B cell (primary cell): Measurements from ENCODE around the gene ELF1. TPM values are rescaled to one million over a fixed set of nuclear protein-coding genes. Genes with fewer than 3 reads are reported as not detected.

Experiments
- ATAC-seq: fragments of 200-7000 bp; cut with Tn5 transposase; one replicate; pipeline ENCODE4 v1.10.0; 2021; ENCODE audit warnings: low read depth, mild to moderate bottlenecking, moderate number of reproducible peaks, moderate library complexity
- CTCF ChIA-PET: fragments of 350-600 bp; sonication (Branson Sonifier 250); formaldehyde crosslinking; loops from one replicate; lab custom pipeline; 2021; ENCODE audit warnings: antibody characterized with exemption, inconsistent platforms; lab: Charles Lee
- POLR2A ChIA-PET: fragments of 350-600 bp; sonication (Branson Sonifier 250); formaldehyde crosslinking; loops from one replicate; lab custom pipeline; 2021; ENCODE audit warnings: antibody characterized with exemption; lab: Charles Lee
- DNase-seq: peaks from one replicate; pipeline ENCODE4 v3.0.0; 2013
- H2AFZ ChIP-seq: 2 replicates; pipeline ENCODE4 v1.6.1; 2012; ENCODE audit warnings: mild to moderate bottlenecking, low read depth, low read length; ENCODE audit not compliant: insufficient read depth, poor library complexity, severe bottlenecking
- H3K27ac ChIP-seq, 2 donors: 1 replicate in 1 of 2; 2 replicates in 1 of 2; pipeline ENCODE4 v1.5.1; 2012 to 2013; ENCODE audit warnings: low read length in 2 of 2, mild to moderate bottlenecking in 2 of 2, moderate library complexity in 1 of 2
- H3K27me3 ChIP-seq, 4 experiments: fragments of 200-600 bp in 1 of 4; sonication (generic) in 1 of 4; replicated peaks in 1 of 4; 1 replicate in 2 of 4; 2 replicates in 2 of 4; pipeline versions ENCODE4 v1.6.1 to v1.7.0; 2013 to 2016; ENCODE audit warnings: low read length in 3 of 4, mild to moderate bottlenecking in 2 of 4, mixed read lengths in 1 of 4, moderate library complexity in 1 of 4; ENCODE audit not compliant: insufficient read depth in 4 of 4, control insufficient read depth in 3 of 4; ENCODE audit errors: control extremely low read depth in 1 of 4
- H3K36me3 ChIP-seq, 2 experiments: replicated peaks in 1 of 2; 1 replicate in 1 of 2; 2 replicates in 1 of 2; pipeline versions ENCODE4 v1.6.1 to v1.7.1; 2013; ENCODE audit warnings: low read length in 1 of 2; ENCODE audit not compliant: insufficient read depth in 2 of 2, control insufficient read depth in 1 of 2; ENCODE audit errors: control extremely low read depth in 1 of 2, extremely low read depth in 1 of 2
- H3K4me1 ChIP-seq, 2 donors: fragments of 200-600 bp in 1 of 2; sonication (generic) in 1 of 2; 1 replicate in 1 of 2; 2 replicates in 1 of 2; pipeline versions ENCODE4 v1.5.1 to v1.6.1; 2013 to 2017; ENCODE audit warnings: low read length in 2 of 2; ENCODE audit not compliant: control insufficient read depth in 2 of 2, insufficient read depth in 2 of 2
- H3K4me2 ChIP-seq: replicated peaks from 2 replicates; pipeline ENCODE3; 2012; ENCODE audit warnings: mild to moderate bottlenecking, low read depth, low read length; ENCODE audit not compliant: poor library complexity, severe bottlenecking
- H3K4me3 ChIP-seq, 5 experiments: fragments of 200-600 bp in 1 of 5; sonication (generic) in 1 of 5; 1 replicate in 3 of 5; 2 replicates in 2 of 5; pipeline versions ENCODE4 v1.5.1 to v1.7.0; 2011 to 2016; ENCODE audit warnings: low read length in 4 of 5, mild to moderate bottlenecking in 4 of 5, low read depth in 2 of 5, control low read depth in 1 of 5, moderate library complexity in 1 of 5; ENCODE audit not compliant: insufficient read depth in 1 of 5; ENCODE audit errors: control extremely low read depth in 1 of 5, extremely low read depth in 1 of 5
- H3K79me2 ChIP-seq: fragments of 200-600 bp; sonication (generic); one replicate; pipeline ENCODE4 v1.6.0; 2016; ENCODE audit warnings: low read length; ENCODE audit not compliant: control insufficient read depth, insufficient read depth
- H3K9ac ChIP-seq: fragments of 200-600 bp; sonication (generic); 2 replicates; pipeline ENCODE4 v1.6.1; 2017; ENCODE audit warnings: mild to moderate bottlenecking, low read length, moderate library complexity
- H3K9me3 ChIP-seq, 3 donors: one replicate each; pipeline versions ENCODE4 v1.6.1 to v1.7.1; 2013; ENCODE audit warnings: low read length in 2 of 3; ENCODE audit not compliant: control insufficient read depth in 2 of 3, insufficient read depth in 1 of 3; ENCODE audit errors: control extremely low read depth in 1 of 3
- H4K20me1 ChIP-seq: 2 replicates; pipeline ENCODE4 v1.6.0; 2012; ENCODE audit warnings: mild to moderate bottlenecking, low read length; ENCODE audit not compliant: insufficient read depth, control insufficient read depth, poor library complexity, severe bottlenecking
- H3K27ac Mint-ChIP-seq: one replicate; pipeline ENCODE4 v1.8.0; 2021; ENCODE audit warnings: mixed read lengths
- H3K27me3 Mint-ChIP-seq: one replicate; pipeline ENCODE4 v1.8.0; 2021; ENCODE audit warnings: mixed read lengths
- H3K4me1 Mint-ChIP-seq: one replicate; pipeline ENCODE4 v1.8.0; 2021; ENCODE audit warnings: mixed read lengths
- H3K4me3 Mint-ChIP-seq: one replicate; pipeline ENCODE4 v1.8.0; 2021; ENCODE audit warnings: mixed read lengths
- H3K9me3 Mint-ChIP-seq: one replicate; pipeline ENCODE4 v1.8.0; 2022; ENCODE audit warnings: mixed read lengths; ENCODE audit not compliant: insufficient read depth
- CTCF ChIP-seq: fragments of 200-600 bp; IDR thresholded peaks from one replicate; pipeline ENCODE4 v1.8.0; 2022; ENCODE audit warnings: antibody characterized with exemption, mild to moderate bottlenecking
- EZH2 ChIP-seq: IDR thresholded peaks from 2 replicates; pipeline ENCODE4 v1.6.1; 2012; ENCODE audit warnings: borderline replicate concordance, low read depth, mild to moderate bottlenecking, moderate library complexity, low read length; ENCODE audit not compliant: insufficient read depth, poor library complexity, severe bottlenecking
- WGBS: methylation state at CpG from one replicate; pipeline ENCODE4 v1.1.5; 2013; ENCODE audit warnings: missing lambda C conversion rate; ENCODE audit not compliant: insufficient coverage; 5-methylcytosine and 5-hydroxymethylcytosine counted together
- intact Hi-C: fragments of 100-400 bp; cut with micrococcal nuclease; formaldehyde crosslinking; loops from one replicate; pipeline ENCODE4 v1.10.0; 2022
- polyA plus RNA-seq: library from polyadenylated mRNA; depleted of rRNA; stranded (reverse); fragments of >200 nt; gene quantifications from 2 replicates; pipeline ENCODE4 v1.2.3, GENCODE V29; 2012
- total RNA-seq, 2 donors: library from RNA; stranded (reverse); fragments of 120-200 nt in 1 of 2; gene quantifications; 1 replicate in 1 of 2; 2 replicates in 1 of 2; pipeline versions ENCODE4 v1.2.3 to v1.2.4, GENCODE V29; 2013 to 2022

Gene ELF1
- total and polyA plus RNA-seq, 2 donors (not counting 1 experiment from before 2014, with no cell fraction given): 62.0 to 186 TPM

GRCh38 chr13:40928980-40929379 is 90.1 kb downstream of the ELF1 start:
- no peak overlapping the region for H3K4me3 ChIP-seq
- TF ChIP-seq EZH2 (no peak), CTCF (no peak)
- H3K4me1 ChIP-seq: peaks cover 16 to 18% of the 10 kb centered on the region in 2 donors
- Mint-ChIP-seq H3K4me3 (no peak overlapping the region), H3K9me3 (no peaks in the 10 kb centered on the region), H3K27ac (peak overlapping the region; percentile 75), H3K27me3 (no peaks in the 10 kb centered on the region), H3K4me1 (peaks cover 31% of the 10 kb centered on the region)
- no peak overlapping the region for H3K4me2 ChIP-seq
- H3K79me2 ChIP-seq: peaks cover 24% of the 10 kb centered on the region
- ChIA-PET POLR2A (no interaction called here), CTCF (interaction anchor here (1.2 kb wide), 1 partner anchor 125 kb away, joined by 3 read pairs; no protein-coding TSS in a partner anchor)
- no peak overlapping the region for H3K9ac ChIP-seq
- ATAC-seq (no peak), DNase-seq (no peak)
- H4K20me1 ChIP-seq: peaks cover 16% of the 10 kb centered on the region
- intact Hi-C loops: no loop called here
- no peaks in the 10 kb centered on the region for H3K27me3 ChIP-seq
- H3K27ac ChIP-seq: peak overlapping the region in 1 of 2 donors; percentile 59
- H3K36me3 ChIP-seq: peaks cover 0 to 41% of the 10 kb centered on the region in 2 experiments
- 100% methylated on average over 1 of the region's 3 CpGs for WGBS
- H2AFZ ChIP-seq: no peak overlapping the region
- no peaks in the 10 kb centered on the region for H3K9me3 ChIP-seq

GRCh38 chr13:40927929-40928328 is 91.2 kb downstream of the ELF1 start:
- Mint-ChIP-seq H3K27me3 (no peaks in the 10 kb centered on the region), H3K4me1 (peaks cover 21% of the 10 kb centered on the region), H3K4me3 (no peak overlapping the region), H3K9me3 (no peaks in the 10 kb centered on the region), H3K27ac (peak overlapping the region; percentile 75)
- peak overlapping the region in 1 of 2 donors; percentile 60 for H3K27ac ChIP-seq
- TF ChIP-seq EZH2 (no peak), CTCF (no peak)
- no peak overlapping the region for H2AFZ ChIP-seq
- H3K4me1 ChIP-seq: peaks cover 6 to 8% of the 10 kb centered on the region in 2 donors
- no peaks in the 10 kb centered on the region for H3K9me3 ChIP-seq
- ATAC-seq: peak; percentile 31
- no peaks in the 10 kb centered on the region for H3K27me3 ChIP-seq
- peaks cover 0 to 35% of the 10 kb centered on the region in 2 experiments for H3K36me3 ChIP-seq
- POLR2A ChIA-PET: interaction anchor here (0.7 kb wide), 2 partner anchors 11 to 1021 kb away, joined by 5 read pairs; no protein-coding TSS in a partner anchor
- intact Hi-C loops: no loop called here
- DNase-seq: no peak
- peaks cover 24% of the 10 kb centered on the region for H3K79me2 ChIP-seq
- H3K4me2 ChIP-seq: peak overlapping the region; percentile 15
- peaks cover 5% of the 10 kb centered on the region for H4K20me1 ChIP-seq
- CTCF ChIA-PET: interaction anchor here (1.2 kb wide), 1 partner anchor 126 kb away, joined by 3 read pairs; no protein-coding TSS in a partner anchor
- WGBS: 85% methylated on average over 8 of the region's 9 CpGs
- no peak overlapping the region for H3K9ac ChIP-seq
- H3K4me3 ChIP-seq: no peak overlapping the region
